Activated T-helper 2 cell treated with anti-CD3 and anti-CD28 coated beads, Interferon-gamma antibody, Interleukin-2, Interleukin-4, amounts not matched to agents 10 μg/mL and 5 μg/mL and 100 μg/mL, durations not matched to agents 14 hours and 24 hours and 36 hours (primary cell): ENCODE results near the gene BAIAP2. TPM values are rescaled to one million over a fixed set of nuclear protein-coding genes. Genes with fewer than 3 reads are reported as not detected.
"Not testable (repeated sequence)": the region's sequence is repeated elsewhere in the genome, so short reads cannot be mapped to it uniquely, and the experiment has no call there.

Experiments
- DNase-seq: peaks from one replicate; pipeline ENCODE4 v3.0.0; 2021; ENCODE audit warnings: low spot score
- H3K27ac Mint-ChIP-seq: one replicate; pipeline ENCODE4 v1.8.0; 2021; ENCODE audit warnings: mixed read lengths
- H3K27me3 Mint-ChIP-seq: one replicate; pipeline ENCODE4 v1.8.0; 2021; ENCODE audit warnings: low read depth, mixed read lengths
- H3K36me3 Mint-ChIP-seq: one replicate; pipeline ENCODE4 v1.8.0; 2021; ENCODE audit warnings: low read depth, mixed read lengths
- H3K4me1 Mint-ChIP-seq: one replicate; pipeline ENCODE4 v1.8.0; 2021; ENCODE audit warnings: low read depth, mixed read lengths
- H3K4me3 Mint-ChIP-seq: one replicate; pipeline ENCODE4 v1.8.0; 2021; ENCODE audit warnings: low read depth, mild to moderate bottlenecking, moderate library complexity, mixed read lengths
- H3K9me3 Mint-ChIP-seq: one replicate; pipeline ENCODE4 v1.8.0; 2021; ENCODE audit warnings: mixed read lengths
- intact Hi-C: fragments of 100-400 bp; cut with micrococcal nuclease; formaldehyde crosslinking; loops from one replicate; pipeline ENCODE4 v1.15.1; 2023
- total RNA-seq: library from RNA; stranded (reverse); gene quantifications from 2 replicates; pipeline ENCODE4 v1.2.3, GENCODE V29; 2022

The BAIAP2 gene
- total RNA-seq, 1 donor from 2014 or later, result 5.3 TPM

GRCh38 chr17:81009136-81009535 lies 25.8 kb upstream of the BAIAP2 start:
- Mint-ChIP-seq H3K9me3 (peaks cover 11% of the 10 kb centered on the region), H3K27me3 (peaks cover 20% of the 10 kb centered on the region), H3K4me3 (no peak overlapping the region), H3K36me3 (no peaks in the 10 kb centered on the region), H3K27ac (no peak overlapping the region), H3K4me1 (peaks cover 4% of the 10 kb centered on the region)
- no peak for DNase-seq
- intact Hi-C loops, result no loop called here

GRCh38 chr17:81010935-81011334 lies 24.0 kb upstream of the BAIAP2 start:
- Mint-ChIP-seq H3K36me3 (peaks cover 5% of the 10 kb centered on the region), H3K27ac (no peak overlapping the region), H3K4me3 (no peak overlapping the region), H3K9me3 (peaks cover 16% of the 10 kb centered on the region), H3K27me3 (peaks cover 16% of the 10 kb centered on the region), H3K4me1 (no peaks in the 10 kb centered on the region)
- intact Hi-C loops, result no loop called here
- no peak for DNase-seq

GRCh38 chr17:81011951-81012350 lies 23.0 kb upstream of the BAIAP2 start:
- Mint-ChIP-seq H3K27ac (no peak overlapping the region), H3K9me3 (peaks cover 24% of the 10 kb centered on the region), H3K4me1 (peaks cover 4% of the 10 kb centered on the region), H3K4me3 (no peak overlapping the region), H3K36me3 (peaks cover 10% of the 10 kb centered on the region), H3K27me3 (peaks cover 7% of the 10 kb centered on the region)
- no peak for DNase-seq
- intact Hi-C loops, result no loop called here

GRCh38 chr17:81012574-81013447 lies 22.1 kb upstream of the BAIAP2 start:
- Mint-ChIP-seq H3K36me3 (peaks cover 10% of the 10 kb centered on the region), H3K9me3 (peaks cover 25% of the 10 kb centered on the region), H3K27ac (no peak overlapping the region), H3K27me3 (no peaks in the 10 kb centered on the region), H3K4me1 (peaks cover 10% of the 10 kb centered on the region), H3K4me3 (no peak overlapping the region)
- DNase-seq, result no peak
- intact Hi-C loops, result no loop called here

- Mint-ChIP-seq H3K4me3 (no peak overlapping the region), H3K4me1 (peaks cover 18% of the 10 kb centered on the region), H3K27me3 (no peaks in the 10 kb centered on the region), H3K27ac (no peak overlapping the region), H3K9me3 (peaks cover 25% of the 10 kb centered on the region), H3K36me3 (peaks cover 10% of the 10 kb centered on the region)
- intact Hi-C loops, result no loop called here
- no peak for DNase-seq
These were observed 21.3 kb upstream of the BAIAP2 start for GRCh38 chr17:81013642-81014041.

- peaks cover 25% of the 10 kb centered on the region for H3K9me3 Mint-ChIP-seq
- peaks cover 25% of the 10 kb centered on the region for H3K4me1 Mint-ChIP-seq
- intact Hi-C loops, result no loop called here
- DNase-seq, result no peak
- no peaks in the 10 kb centered on the region for H3K27me3 Mint-ChIP-seq
- H3K4me3 Mint-ChIP-seq, result no peak overlapping the region
- H3K27ac Mint-ChIP-seq, result no peak overlapping the region
- peaks cover 10% of the 10 kb centered on the region for H3K36me3 Mint-ChIP-seq
These were observed 19.8 kb upstream of the BAIAP2 start for GRCh38 chr17:81015136-81015535.

GRCh38 chr17:81016575-81016974 lies 18.4 kb upstream of the BAIAP2 start:
- no peaks in the 10 kb centered on the region for H3K27me3 Mint-ChIP-seq
- H3K9me3 Mint-ChIP-seq, result peaks cover 18% of the 10 kb centered on the region
- peaks cover 25% of the 10 kb centered on the region for H3K4me1 Mint-ChIP-seq
- intact Hi-C loops, result no loop called here
- H3K36me3 Mint-ChIP-seq, result peaks cover 10% of the 10 kb centered on the region
- DNase-seq, result no peak
- H3K27ac Mint-ChIP-seq, result no peak overlapping the region
- no peak overlapping the region for H3K4me3 Mint-ChIP-seq

GRCh38 chr17:81017330-81017729 lies 17.6 kb upstream of the BAIAP2 start:
- peak overlapping the region; percentile 77 for H3K4me3 Mint-ChIP-seq
- H3K27ac Mint-ChIP-seq, result peak overlapping the region; percentile 95
- H3K36me3 Mint-ChIP-seq, result peaks cover 10% of the 10 kb centered on the region

GRCh38 chr17:81018044-81018802 lies 16.7 kb upstream of the BAIAP2 start:
- Mint-ChIP-seq H3K27me3 (no peaks in the 10 kb centered on the region), H3K36me3 (peaks cover 10% of the 10 kb centered on the region), H3K27ac (peak overlapping the region; percentile 95), H3K4me3 (peak overlapping the region; percentile 77), H3K4me1 (peaks cover 25% of the 10 kb centered on the region), H3K9me3 (peaks cover 14% of the 10 kb centered on the region)
- intact Hi-C loops, result no loop called here
- peak; percentile 50 for DNase-seq

More at GRCh38 chr17:81017330-81017729, 17.6 kb upstream of the BAIAP2 start:
- intact Hi-C loops, H3K27me3 Mint-ChIP-seq, DNase-seq: not testable (repeated sequence)
- H3K4me1 Mint-ChIP-seq, result peaks cover 25% of the 10 kb centered on the region
- H3K9me3 Mint-ChIP-seq, result peaks cover 14% of the 10 kb centered on the region

- DNase-seq, result no peak
- Mint-ChIP-seq H3K36me3 (peaks cover 10% of the 10 kb centered on the region), H3K4me3 (no peak overlapping the region), H3K4me1 (peaks cover 29% of the 10 kb centered on the region), H3K27ac (no peak overlapping the region), H3K27me3 (no peaks in the 10 kb centered on the region), H3K9me3 (peaks cover 14% of the 10 kb centered on the region)
- intact Hi-C loops, result no loop called here
These were observed 15.1 kb upstream of the BAIAP2 start for GRCh38 chr17:81019563-81020442.

GRCh38 chr17:81020443-81020766 lies 14.5 kb upstream of the BAIAP2 start:
- no peak overlapping the region for H3K27ac Mint-ChIP-seq
- intact Hi-C loops, result no loop called here

GRCh38 chr17:81020767-81021497 lies 14.0 kb upstream of the BAIAP2 start:
- Mint-ChIP-seq H3K36me3 (peaks cover 5% of the 10 kb centered on the region), H3K27ac (no peak overlapping the region), H3K4me3 (no peak overlapping the region), H3K9me3 (peaks cover 9% of the 10 kb centered on the region), H3K27me3 (no peaks in the 10 kb centered on the region), H3K4me1 (peaks cover 29% of the 10 kb centered on the region)
- no peak for DNase-seq
- intact Hi-C loops, result no loop called here

More at GRCh38 chr17:81020443-81020766, 14.5 kb upstream of the BAIAP2 start:
- Mint-ChIP-seq H3K4me1 (peaks cover 29% of the 10 kb centered on the region), H3K27me3 (no peaks in the 10 kb centered on the region), H3K4me3 (no peak overlapping the region), H3K9me3 (peaks cover 13% of the 10 kb centered on the region), H3K36me3 (peaks cover 10% of the 10 kb centered on the region)
- DNase-seq, result no peak
